H9 (cell line): ENCODE data around the gene CASK. TPM values are rescaled to one million over a fixed set of nuclear protein-coding genes. Genes with fewer than 3 reads are reported as not detected.

Experiments used
- DNase-seq: peaks from one replicate; pipeline ENCODE4 v3.0.0-alpha.2; 2017
- H2AFZ ChIP-seq: one replicate; pipeline ENCODE4 v1.6.1; 2013; ENCODE audit warnings: mild to moderate bottlenecking, low read length, control low read depth, moderate library complexity
- H2AK5ac ChIP-seq: 2 replicates; pipeline ENCODE4 v1.6.1; 2013; ENCODE audit warnings: low read length, control low read depth, mixed read lengths; ENCODE audit not compliant: insufficient read length
- H2BK120ac ChIP-seq: one replicate; pipeline ENCODE4 v1.6.1; 2013; ENCODE audit warnings: low read depth, mild to moderate bottlenecking, low read length, control low read depth, inconsistent platforms; ENCODE audit not compliant: poor library complexity, severe bottlenecking
- H2BK12ac ChIP-seq: 2 replicates; pipeline ENCODE4 v1.6.1; 2013; ENCODE audit warnings: low read length, control low read depth, mixed read lengths, low read depth; ENCODE audit not compliant: insufficient read length
- H2BK15ac ChIP-seq: 2 replicates; pipeline ENCODE4 v1.6.1; 2013; ENCODE audit warnings: low read depth, low read length, control low read depth
- H2BK20ac ChIP-seq: one replicate; pipeline ENCODE4 v1.6.1; 2013; ENCODE audit warnings: low read depth, mild to moderate bottlenecking, low read length, control low read depth, inconsistent platforms; ENCODE audit not compliant: poor library complexity, severe bottlenecking
- H2BK5ac ChIP-seq: 2 replicates; pipeline ENCODE4 v1.6.1; 2013; ENCODE audit warnings: low read length, control low read depth, mixed read lengths; ENCODE audit not compliant: insufficient read length
- H3K14ac ChIP-seq: 2 replicates; pipeline ENCODE4 v1.6.1; 2013; ENCODE audit warnings: low read length, control low read depth; ENCODE audit not compliant: insufficient read depth
- H3K18ac ChIP-seq: 2 replicates; pipeline ENCODE4 v1.6.1; 2013; ENCODE audit warnings: low read depth, mild to moderate bottlenecking, mixed read lengths, low read length, control low read depth; ENCODE audit not compliant: insufficient read length
- H3K23ac ChIP-seq: 2 replicates; pipeline ENCODE4 v1.6.1; 2013; ENCODE audit warnings: low read length, control low read depth, mixed read lengths, low read depth; ENCODE audit not compliant: insufficient read length
- H3K23me2 ChIP-seq: 2 replicates; pipeline ENCODE4 v1.6.1; 2013; ENCODE audit warnings: low read depth, mild to moderate bottlenecking, mixed read lengths, low read length, control low read depth; ENCODE audit not compliant: insufficient read length, poor library complexity, severe bottlenecking
- H3K27ac ChIP-seq: 2 replicates; pipeline ENCODE4 v1.5.1; 2013; ENCODE audit warnings: low read length, control low read depth, mixed read lengths, low read depth; ENCODE audit not compliant: insufficient read length
- H3K27me3 ChIP-seq: 2 replicates; pipeline ENCODE4 v1.6.1; 2013; ENCODE audit warnings: low read length, control low read depth, inconsistent platforms; ENCODE audit not compliant: insufficient read depth
- H3K4ac ChIP-seq: 2 replicates; pipeline ENCODE4 v1.6.1; 2013; ENCODE audit warnings: low read depth, mild to moderate bottlenecking, control low read depth, inconsistent platforms, low read length, moderate library complexity
- H3K4me1 ChIP-seq: 2 replicates; pipeline ENCODE4 v1.6.1; 2013; ENCODE audit warnings: low read length, control low read depth, inconsistent platforms; ENCODE audit not compliant: insufficient read depth
- H3K4me2 ChIP-seq: 2 replicates; pipeline ENCODE4 v1.6.1; 2013; ENCODE audit warnings: low read length, control low read depth, mixed read lengths; ENCODE audit not compliant: insufficient read length, insufficient read depth
- H3K56ac ChIP-seq: 2 replicates; pipeline ENCODE4 v1.6.1; 2013; ENCODE audit warnings: low read depth, mild to moderate bottlenecking, mixed read lengths, low read length, control low read depth; ENCODE audit not compliant: insufficient read length
- H3K79me1 ChIP-seq: 2 replicates; pipeline ENCODE4 v1.6.1; 2013; ENCODE audit warnings: low read depth, mild to moderate bottlenecking, moderate library complexity, low read length, control low read depth, inconsistent platforms; ENCODE audit not compliant: insufficient read depth, poor library complexity, severe bottlenecking
- H3K79me2 ChIP-seq: 2 replicates; pipeline ENCODE4 v1.6.1; 2013; ENCODE audit warnings: low read length, control low read depth, inconsistent platforms; ENCODE audit not compliant: insufficient read depth
- H3K9ac ChIP-seq: 2 replicates; pipeline ENCODE4 v1.6.1; 2013; ENCODE audit warnings: low read length, control low read depth, mixed read lengths; ENCODE audit not compliant: insufficient read length; ENCODE audit errors: extremely low read depth
- H3K9me3 ChIP-seq: one replicate; pipeline ENCODE4 v1.6.1; 2013; ENCODE audit warnings: low read depth, low read length, inconsistent platforms; ENCODE audit not compliant: control insufficient read depth
- H3T11ph ChIP-seq: one replicate; pipeline ENCODE4 v1.6.1; 2013; ENCODE audit warnings: mild to moderate bottlenecking, low read length, control low read depth, inconsistent platforms
- H4K20me1 ChIP-seq: one replicate; pipeline ENCODE4 v1.6.1; 2013; ENCODE audit not compliant: control insufficient read depth, insufficient read length, insufficient read depth
- H4K5ac ChIP-seq: 2 replicates; pipeline ENCODE4 v1.6.1; 2013; ENCODE audit warnings: low read depth, mild to moderate bottlenecking, mixed read lengths, low read length, control low read depth; ENCODE audit not compliant: insufficient read length
- H4K8ac ChIP-seq: replicated peaks from 2 replicates; pipeline ENCODE4 v1.6.1; 2013; ENCODE audit warnings: low read length, control low read depth, mixed read lengths, low read depth; ENCODE audit not compliant: insufficient read length
- H4K91ac ChIP-seq: 2 replicates; pipeline ENCODE4 v1.6.1; 2013; ENCODE audit warnings: low read depth, mild to moderate bottlenecking, moderate library complexity, mixed read lengths, low read length, control low read depth; ENCODE audit not compliant: insufficient read length
- H3K27ac Mint-ChIP-seq, 3 experiments: 2 replicates in 2 of 3; 3 replicates in 1 of 3; pipeline ENCODE4 v1.8.0; 2020 to 2021; ENCODE audit warnings: mixed read lengths in 3 of 3, mild to moderate bottlenecking in 1 of 3, moderate library complexity in 1 of 3
- H3K27me3 Mint-ChIP-seq: 2 replicates; pipeline ENCODE4 v1.8.0; 2021; ENCODE audit warnings: low read depth, mild to moderate bottlenecking, moderate library complexity, mixed read lengths
- H3K36me3 Mint-ChIP-seq, 3 experiments: 2 replicates in 2 of 3; 3 replicates in 1 of 3; pipeline ENCODE4 v1.8.0; 2020 to 2021; ENCODE audit warnings: low read depth in 3 of 3, mixed read lengths in 3 of 3; ENCODE audit not compliant: insufficient read depth in 1 of 3
- H3K4me1 Mint-ChIP-seq, 2 experiments: 2 replicates each; pipeline ENCODE4 v1.8.0; 2020; ENCODE audit warnings: mixed read lengths in 2 of 2
- H3K4me3 Mint-ChIP-seq, 2 experiments: 2 replicates in 1 of 2; 3 replicates in 1 of 2; pipeline ENCODE4 v1.8.0; 2020 to 2021; ENCODE audit warnings: mild to moderate bottlenecking in 2 of 2, mixed read lengths in 2 of 2, moderate library complexity in 1 of 2
- H3K9me3 Mint-ChIP-seq, 2 experiments: 2 replicates in 1 of 2; 3 replicates in 1 of 2; pipeline ENCODE4 v1.8.0; 2020; ENCODE audit warnings: mild to moderate bottlenecking in 2 of 2, mixed read lengths in 2 of 2, moderate library complexity in 1 of 2
- CTCF ChIP-seq: fragments of 200-600 bp; sonication (generic); conservative IDR thresholded peaks from 3 replicates; pipeline ENCODE4 v1.8.0; 2021; ENCODE audit warnings: antibody characterized with exemption, mild to moderate bottlenecking
- whole genome bisulfite sequencing: extraction: QIAGEN DNeasy Blood & Tissue Kit; methylation state at CpG from one replicate; pipeline ENCODE4 v1.1.7; 2013; ENCODE audit warnings: missing lambda C conversion rate, low lambda C conversion rate, mixed read lengths; ENCODE audit not compliant: insufficient read length; ENCODE audit errors: extremely low coverage; 5-methylcytosine and 5-hydroxymethylcytosine counted together
- total RNA-seq: library from RNA; stranded (reverse); gene quantifications from 2 replicates; pipeline ENCODE4 v1.2.1, GENCODE V29; 2021

Gene CASK
- total RNA-seq, 1 experiment from 2014 or later: 44.1 TPM

- Mint-ChIP-seq H3K4me1 (no peaks in the 10 kb centered on the region), H3K27me3 (no peaks in the 10 kb centered on the region), H3K27ac (no peak overlapping the region), H3K4me3 (no peak overlapping the region), H3K9me3 (peaks cover 32 to 47% of the 10 kb centered on the region in 2 experiments), H3K36me3 (peaks cover 2 to 16% (median 10%) of the 10 kb centered on the region in 3 experiments; a peak in 6 of 7 replicates)
- no peak overlapping the region for H2BK15ac ChIP-seq
- no peaks in the 10 kb centered on the region for H3K9me3 ChIP-seq
- H4K91ac ChIP-seq: no peak overlapping the region
- no peak overlapping the region for H4K5ac ChIP-seq
- no peak overlapping the region for H3K4ac ChIP-seq
- no CpG with 5 or more reads among the region's 4 CpGs for WGBS
- no peak overlapping the region for H3T11ph ChIP-seq
- H3K27me3 ChIP-seq: no peaks in the 10 kb centered on the region
- H3K23me2 ChIP-seq: no peaks in the 10 kb centered on the region
- H3K79me1 ChIP-seq: no peaks in the 10 kb centered on the region
- no peak overlapping the region for H2BK5ac ChIP-seq
- H4K8ac ChIP-seq: no peak overlapping the region
- no peak overlapping the region for H3K18ac ChIP-seq
- H4K20me1 ChIP-seq: no peaks in the 10 kb centered on the region
- no peak overlapping the region for H3K9ac ChIP-seq
- H3K23ac ChIP-seq: no peak overlapping the region
- no peak for TF ChIP-seq CTCF
- H2BK12ac ChIP-seq: no peak overlapping the region
- H3K56ac ChIP-seq: no peak overlapping the region
- H3K4me1 ChIP-seq: no peaks in the 10 kb centered on the region
- H2BK120ac ChIP-seq: no peak overlapping the region
- H3K79me2 ChIP-seq: no peaks in the 10 kb centered on the region
- H3K27ac ChIP-seq: no peak overlapping the region
- no peak overlapping the region for H3K4me2 ChIP-seq
- no peak overlapping the region for H2AK5ac ChIP-seq
- no peak overlapping the region for H3K14ac ChIP-seq
- DNase-seq: no peak
- H2AFZ ChIP-seq: no peak overlapping the region
- H2BK20ac ChIP-seq: no peak overlapping the region
Observed at GRCh38 chrX:41543668-41544067, 379.7 kb downstream of the CASK start.
